Peyer's patch (tissue), 4 donors: ENCODE data around the gene KCNE4.

Source experiments
- POLR2A ChIP-seq, 2 donors: fragments of 450-650 bp; IDR thresholded peaks; one replicate each; pipeline ENCODE4 v1.5.1; 2017; ENCODE audit warnings: antibody characterized with exemption in 2 of 2, mild to moderate bottlenecking in 2 of 2, moderate library complexity in 2 of 2
- TF ChIP-seq, protein P1 (sequence below), 6 experiments: fragments of 450-650 bp in 4 of 6; fragments of 200-600 bp in 2 of 6; sonication (generic) in 1 of 6; IDR thresholded peaks; one replicate each; pipeline ENCODE4 v1.5.1; 2017 to 2019; ENCODE audit warnings: antibody characterized with exemption in 6 of 6, mild to moderate bottlenecking in 3 of 6, moderate library complexity in 1 of 6

DNA sequence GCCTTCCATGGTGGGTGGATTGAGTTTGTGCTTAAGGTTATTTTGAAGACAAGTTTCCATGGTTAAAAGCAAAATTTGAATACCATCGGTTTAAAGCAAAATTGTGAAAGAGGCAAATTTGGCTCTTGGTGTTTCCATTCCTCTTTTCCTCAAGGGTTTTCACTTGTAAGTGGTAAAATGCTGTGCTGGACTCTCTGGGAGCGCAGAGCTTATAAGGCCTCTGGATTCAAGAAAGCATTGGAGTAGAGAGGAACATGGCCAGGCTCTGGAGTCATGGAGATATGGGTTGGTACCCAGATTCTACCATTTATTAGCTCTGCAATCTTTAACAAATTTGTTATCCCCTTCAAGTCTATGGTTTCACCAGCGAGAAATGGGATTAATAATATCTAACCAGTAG, 17.5 kb downstream of the KCNE4 start:
- TF ChIP-seq, protein P1, sequence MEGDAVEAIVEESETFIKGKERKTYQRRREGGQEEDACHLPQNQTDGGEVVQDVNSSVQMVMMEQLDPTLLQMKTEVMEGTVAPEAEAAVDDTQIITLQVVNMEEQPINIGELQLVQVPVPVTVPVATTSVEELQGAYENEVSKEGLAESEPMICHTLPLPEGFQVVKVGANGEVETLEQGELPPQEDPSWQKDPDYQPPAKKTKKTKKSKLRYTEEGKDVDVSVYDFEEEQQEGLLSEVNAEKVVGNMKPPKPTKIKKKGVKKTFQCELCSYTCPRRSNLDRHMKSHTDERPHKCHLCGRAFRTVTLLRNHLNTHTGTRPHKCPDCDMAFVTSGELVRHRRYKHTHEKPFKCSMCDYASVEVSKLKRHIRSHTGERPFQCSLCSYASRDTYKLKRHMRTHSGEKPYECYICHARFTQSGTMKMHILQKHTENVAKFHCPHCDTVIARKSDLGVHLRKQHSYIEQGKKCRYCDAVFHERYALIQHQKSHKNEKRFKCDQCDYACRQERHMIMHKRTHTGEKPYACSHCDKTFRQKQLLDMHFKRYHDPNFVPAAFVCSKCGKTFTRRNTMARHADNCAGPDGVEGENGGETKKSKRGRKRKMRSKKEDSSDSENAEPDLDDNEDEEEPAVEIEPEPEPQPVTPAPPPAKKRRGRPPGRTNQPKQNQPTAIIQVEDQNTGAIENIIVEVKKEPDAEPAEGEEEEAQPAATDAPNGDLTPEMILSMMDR (IDR thresholded peaks at IDR 0.05) = no peak
- TF ChIP-seq POLR2A (IDR thresholded peaks at IDR 0.05) = no peak
